ENCODE measurements around the gene ESR1. TPM values are rescaled to one million over a fixed set of nuclear protein-coding genes. Genes with fewer than 3 reads are reported as not detected.

ESR1 gene
- total RNA-seq, 1 donor from 2014 or later: 0.05 TPM

DNA sequence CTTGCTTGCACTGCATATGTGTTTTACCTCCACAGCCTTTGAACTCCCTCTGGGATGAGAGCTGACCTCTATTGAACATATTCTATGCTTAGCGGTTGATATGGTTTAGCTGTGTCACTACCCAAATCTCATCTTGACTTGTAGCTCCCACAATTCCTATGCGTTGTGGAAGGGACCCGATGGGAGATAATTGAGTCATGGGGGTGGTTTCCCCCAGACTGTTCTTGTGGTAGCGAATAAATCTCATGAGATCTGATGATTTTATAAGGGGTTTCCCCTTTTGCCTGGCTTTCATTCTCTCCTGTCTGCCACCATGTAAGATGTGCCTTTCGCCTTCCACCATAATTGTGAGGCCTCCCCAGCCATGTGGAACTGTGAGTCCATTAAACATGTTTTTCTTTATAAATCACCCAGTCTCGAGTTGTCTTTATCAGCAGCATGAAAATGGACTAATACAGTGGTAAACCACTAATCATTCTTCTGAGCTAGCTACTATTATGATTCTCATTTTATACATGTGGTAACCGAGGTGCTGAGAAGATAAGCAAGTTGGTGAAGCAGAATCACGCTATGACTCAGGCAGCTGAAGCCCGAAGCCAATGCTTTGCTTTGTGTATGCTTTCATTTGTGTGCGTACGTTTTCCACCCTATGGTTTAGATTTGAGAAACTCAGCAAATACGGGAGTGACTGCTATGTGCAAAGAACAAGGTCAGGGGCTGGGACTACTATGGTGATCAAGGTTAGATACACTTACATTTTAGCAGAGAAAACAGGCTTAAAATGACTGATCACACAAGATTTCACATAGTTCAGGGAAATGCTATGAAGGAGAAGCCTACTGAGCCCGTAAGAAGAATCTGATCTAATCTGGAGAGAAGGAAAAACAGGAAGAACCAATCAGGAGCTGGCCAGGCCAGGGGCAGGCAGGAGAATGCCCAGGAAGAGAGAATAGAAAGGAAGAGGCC lies 363.5 kb downstream of the ESR1 start:
- Histone ChIP-seq H3K36me3 (ENCODE audit: insufficient read depth, low read length) (peaks cover 22% of the 10 kb centered on the region), H3K4me3 (ENCODE audit: insufficient read depth, low read depth, low read length) (peak overlapping the region; percentile 20), H2AFZ (ENCODE audit: low read depth, low read length) (no peak overlapping the region), H3K4me2 (ENCODE audit: low read length) (peak overlapping the region; percentile 77), H3K4me1 (ENCODE audit: insufficient read depth, low read length) (peaks cover 9% of the 10 kb centered on the region), H3K27ac (ENCODE audit: low read depth, low read length) (peak overlapping the region; percentile 70), H3K9me3 (ENCODE audit: insufficient read depth, low read depth, low read length) (no peaks in the 10 kb centered on the region), H3K79me2 (ENCODE audit: insufficient read depth, low read length) (no peaks in the 10 kb centered on the region), H3K27me3 (ENCODE audit: insufficient read depth, low read length) (no peaks in the 10 kb centered on the region), H4K20me1 (ENCODE audit: insufficient read depth, low read length) (peaks cover 3% of the 10 kb centered on the region), H3K9ac (ENCODE audit: low read length) (peak overlapping the region; percentile 63)
- no peak overlapping the region for H3K4me3 Mint-ChIP-seq (ENCODE audit: unreplicated experiment)
- peaks cover 7% of the 10 kb centered on the region for H3K4me1 Mint-ChIP-seq (ENCODE audit: low read depth, unreplicated experiment)
- peak; percentile 97 for DNase-seq (ENCODE audit: low read depth)
- peak; percentile 43 for FAIRE-seq
- no peak overlapping the region for H3K27ac Mint-ChIP-seq (ENCODE audit: unreplicated experiment)
- no peaks in the 10 kb centered on the region for H3K9me3 Mint-ChIP-seq (ENCODE audit: unreplicated experiment)
- H3K27me3 Mint-ChIP-seq (ENCODE audit: low read depth, unreplicated experiment): no peaks in the 10 kb centered on the region
- H3K36me3 Mint-ChIP-seq (ENCODE audit: low read depth, unreplicated experiment): peaks cover 6% of the 10 kb centered on the region
- TF ChIP-seq, protein P1, sequence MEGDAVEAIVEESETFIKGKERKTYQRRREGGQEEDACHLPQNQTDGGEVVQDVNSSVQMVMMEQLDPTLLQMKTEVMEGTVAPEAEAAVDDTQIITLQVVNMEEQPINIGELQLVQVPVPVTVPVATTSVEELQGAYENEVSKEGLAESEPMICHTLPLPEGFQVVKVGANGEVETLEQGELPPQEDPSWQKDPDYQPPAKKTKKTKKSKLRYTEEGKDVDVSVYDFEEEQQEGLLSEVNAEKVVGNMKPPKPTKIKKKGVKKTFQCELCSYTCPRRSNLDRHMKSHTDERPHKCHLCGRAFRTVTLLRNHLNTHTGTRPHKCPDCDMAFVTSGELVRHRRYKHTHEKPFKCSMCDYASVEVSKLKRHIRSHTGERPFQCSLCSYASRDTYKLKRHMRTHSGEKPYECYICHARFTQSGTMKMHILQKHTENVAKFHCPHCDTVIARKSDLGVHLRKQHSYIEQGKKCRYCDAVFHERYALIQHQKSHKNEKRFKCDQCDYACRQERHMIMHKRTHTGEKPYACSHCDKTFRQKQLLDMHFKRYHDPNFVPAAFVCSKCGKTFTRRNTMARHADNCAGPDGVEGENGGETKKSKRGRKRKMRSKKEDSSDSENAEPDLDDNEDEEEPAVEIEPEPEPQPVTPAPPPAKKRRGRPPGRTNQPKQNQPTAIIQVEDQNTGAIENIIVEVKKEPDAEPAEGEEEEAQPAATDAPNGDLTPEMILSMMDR (IDR thresholded peaks at IDR 0.05; ENCODE audit: insufficient read depth, low read depth, low read length): no peak
- no peak for TF ChIP-seq EZH2 (IDR thresholded peaks at IDR 0.05; ENCODE audit: insufficient read depth, low read length)

DNA sequence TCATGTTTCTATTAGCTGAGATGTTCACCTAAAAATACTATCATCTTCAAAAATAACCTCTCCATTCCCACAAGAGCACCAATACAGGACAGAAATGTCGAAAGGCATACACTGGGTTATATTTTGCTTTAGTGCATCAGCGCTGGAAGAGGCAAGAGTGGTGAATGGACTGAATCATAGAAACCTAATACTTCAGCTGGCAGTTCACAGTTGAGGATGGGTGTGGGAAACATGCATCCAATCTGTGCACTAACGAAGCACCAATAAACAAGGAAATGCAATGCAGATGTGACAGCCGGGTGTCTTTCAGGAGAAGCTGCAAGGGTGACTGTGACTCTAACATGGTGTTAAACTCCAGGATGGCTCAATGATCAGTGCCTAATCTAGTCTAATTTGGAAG lies 365.8 kb downstream of the ESR1 start:
- H2AFZ ChIP-seq (ENCODE audit: low read depth, low read length): no peak overlapping the region
- peaks cover 9% of the 10 kb centered on the region for H3K4me1 ChIP-seq (ENCODE audit: insufficient read depth, low read length)
- DNase-seq (ENCODE audit: low read depth) (no peak), FAIRE-seq (no peak)
- Mint-ChIP-seq H3K27ac (ENCODE audit: unreplicated experiment) (no peak overlapping the region), H3K4me3 (ENCODE audit: unreplicated experiment) (no peak overlapping the region), H3K9me3 (ENCODE audit: unreplicated experiment) (no peaks in the 10 kb centered on the region), H3K36me3 (ENCODE audit: low read depth, unreplicated experiment) (peaks cover 6% of the 10 kb centered on the region), H3K4me1 (ENCODE audit: low read depth, unreplicated experiment) (peaks cover 7% of the 10 kb centered on the region), H3K27me3 (ENCODE audit: low read depth, unreplicated experiment) (no peaks in the 10 kb centered on the region)
- peaks cover 35% of the 10 kb centered on the region for H3K36me3 ChIP-seq (ENCODE audit: insufficient read depth, low read length)
- peaks cover 3% of the 10 kb centered on the region for H4K20me1 ChIP-seq (ENCODE audit: insufficient read depth, low read length)
- H3K9me3 ChIP-seq (ENCODE audit: insufficient read depth, low read depth, low read length): no peaks in the 10 kb centered on the region
- H3K27ac ChIP-seq (ENCODE audit: low read depth, low read length): no peak overlapping the region
- no peak overlapping the region for H3K4me2 ChIP-seq (ENCODE audit: low read length)
- no peaks in the 10 kb centered on the region for H3K27me3 ChIP-seq (ENCODE audit: insufficient read depth, low read length)
- no peaks in the 10 kb centered on the region for H3K79me2 ChIP-seq (ENCODE audit: insufficient read depth, low read length)
- no peak overlapping the region for H3K4me3 ChIP-seq (ENCODE audit: insufficient read depth, low read depth, low read length)
- TF ChIP-seq, protein P1 (IDR thresholded peaks at IDR 0.05; ENCODE audit: insufficient read depth, low read depth, low read length): no peak
- no peak for TF ChIP-seq EZH2 (IDR thresholded peaks at IDR 0.05; ENCODE audit: insufficient read depth, low read length)
- H3K9ac ChIP-seq (ENCODE audit: low read length): no peak overlapping the region

DNA sequence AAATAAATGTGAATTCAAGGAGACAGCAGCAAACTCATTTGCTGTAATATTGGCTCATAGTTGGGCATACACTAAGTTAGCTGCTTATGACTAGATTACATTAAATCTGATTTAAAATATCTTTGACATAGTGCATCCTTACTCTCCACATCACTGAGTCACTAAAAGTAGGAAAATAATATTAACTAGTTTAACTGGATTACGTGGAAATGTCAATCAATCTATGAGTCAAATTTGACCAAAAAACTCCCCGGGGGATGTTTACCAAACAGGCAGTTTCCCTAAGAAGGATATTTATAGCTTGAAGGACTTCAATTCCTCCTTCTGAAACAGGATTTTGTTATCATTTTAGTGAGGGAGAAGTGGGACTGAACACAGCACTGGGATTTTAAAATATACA lies 366.5 kb downstream of the ESR1 start:
- no peaks in the 10 kb centered on the region for H3K27me3 ChIP-seq (ENCODE audit: insufficient read depth, low read length)
- H3K9me3 Mint-ChIP-seq (ENCODE audit: unreplicated experiment): no peaks in the 10 kb centered on the region
- no peak overlapping the region for H3K4me2 ChIP-seq (ENCODE audit: low read length)
- H3K79me2 ChIP-seq (ENCODE audit: insufficient read depth, low read length): no peaks in the 10 kb centered on the region
- no peak overlapping the region for H2AFZ ChIP-seq (ENCODE audit: low read depth, low read length)
- H3K4me3 Mint-ChIP-seq (ENCODE audit: unreplicated experiment): no peak overlapping the region
- peaks cover 39% of the 10 kb centered on the region for H3K36me3 ChIP-seq (ENCODE audit: insufficient read depth, low read length)
- DNase-seq (ENCODE audit: low read depth) (no peak), FAIRE-seq (no peak)
- TF ChIP-seq EZH2 (IDR thresholded peaks at IDR 0.05; ENCODE audit: insufficient read depth, low read length): no peak
- TF ChIP-seq, protein P1 (IDR thresholded peaks at IDR 0.05; ENCODE audit: insufficient read depth, low read depth, low read length): no peak
- H3K4me3 ChIP-seq (ENCODE audit: insufficient read depth, low read depth, low read length): no peak overlapping the region
- no peaks in the 10 kb centered on the region for H3K9me3 ChIP-seq (ENCODE audit: insufficient read depth, low read depth, low read length)
- H3K9ac ChIP-seq (ENCODE audit: low read length): no peak overlapping the region
- peaks cover 7% of the 10 kb centered on the region for H3K4me1 Mint-ChIP-seq (ENCODE audit: low read depth, unreplicated experiment)
- peaks cover 6% of the 10 kb centered on the region for H3K36me3 Mint-ChIP-seq (ENCODE audit: low read depth, unreplicated experiment)
- H3K4me1 ChIP-seq (ENCODE audit: insufficient read depth, low read length): peaks cover 9% of the 10 kb centered on the region
- H3K27me3 Mint-ChIP-seq (ENCODE audit: low read depth, unreplicated experiment): no peaks in the 10 kb centered on the region
- H4K20me1 ChIP-seq (ENCODE audit: insufficient read depth, low read length): peaks cover 3% of the 10 kb centered on the region
- no peak overlapping the region for H3K27ac Mint-ChIP-seq (ENCODE audit: unreplicated experiment)
- H3K27ac ChIP-seq (ENCODE audit: low read depth, low read length): no peak overlapping the region
